DMS79 treated with DMSO at 0.1 percent for 48 hours (cell line): ENCODE results near the gene NT5C.
"Not testable (repeated sequence)": the region's sequence is repeated elsewhere in the genome, so short reads cannot be mapped to it uniquely, and the experiment has no call there.

Experiments
- DNase-seq: peaks from one replicate; lab custom pipeline; 2025; lab: John Stamatoyannopoulos, UW

The NT5C gene

DNA sequence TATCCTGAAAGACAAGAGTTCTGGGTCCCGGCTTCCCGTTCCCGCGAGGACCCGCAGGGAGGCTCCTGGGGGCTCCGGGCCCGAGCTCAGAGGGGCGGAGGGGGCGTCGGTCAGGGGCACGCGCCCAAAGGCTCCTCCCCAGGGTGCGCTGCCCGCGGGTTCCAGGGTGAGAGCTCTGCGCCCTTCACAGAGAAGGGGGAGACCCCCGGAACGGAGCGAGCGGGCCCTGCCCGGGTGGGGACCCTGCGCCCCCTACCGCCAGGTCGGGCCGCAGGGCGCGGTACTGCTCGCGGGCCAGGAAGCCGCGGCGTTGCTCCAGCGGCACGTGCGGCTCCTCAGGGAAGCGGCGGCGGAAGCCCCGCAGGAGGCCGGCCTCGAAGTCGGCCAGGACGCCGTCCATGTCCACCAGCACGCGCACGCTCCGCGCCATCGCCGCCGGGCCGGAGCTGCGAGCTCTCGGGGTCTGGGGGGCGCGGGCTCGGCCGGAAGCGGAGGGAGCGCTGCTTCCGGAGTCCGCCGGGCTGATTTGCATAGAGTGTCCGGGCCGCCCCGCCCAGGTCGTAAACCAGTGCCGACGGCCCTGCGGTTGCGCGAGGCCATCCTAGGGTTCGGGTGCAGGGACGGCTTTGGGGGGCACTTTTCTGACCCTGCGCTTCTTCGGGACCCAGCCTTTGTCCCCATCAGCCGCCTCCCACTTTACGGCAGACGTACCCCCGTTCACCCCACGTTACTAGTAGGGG is at the start of gene NT5C:
TSS of gene NT5C (minus strand) at position 465 of the 740 bp plus-strand sequence. CDS start at position 430, 35 bp downstream.
- peak; percentile 51 for DNase-seq

DNA sequence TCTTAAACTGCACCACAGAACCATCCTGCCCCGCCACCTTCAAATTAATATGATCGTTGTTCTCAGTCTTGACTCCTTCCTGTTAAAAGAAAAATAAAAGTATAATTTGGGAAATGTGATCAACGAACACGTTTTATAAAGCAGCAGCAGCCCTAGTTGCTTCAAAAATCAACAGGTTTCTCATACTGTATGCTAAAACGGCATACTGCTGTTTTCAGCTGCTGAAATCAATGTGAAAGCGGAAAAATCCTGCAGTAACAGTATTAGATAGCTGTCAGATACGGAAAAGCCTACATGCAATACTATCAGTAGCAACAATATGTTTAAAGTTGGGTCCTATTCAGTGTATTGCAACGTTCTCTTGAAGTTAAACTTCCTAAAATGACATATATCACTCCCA is 49.6 kb upstream of the NT5C start:
- DNase-seq: no peak

DNA sequence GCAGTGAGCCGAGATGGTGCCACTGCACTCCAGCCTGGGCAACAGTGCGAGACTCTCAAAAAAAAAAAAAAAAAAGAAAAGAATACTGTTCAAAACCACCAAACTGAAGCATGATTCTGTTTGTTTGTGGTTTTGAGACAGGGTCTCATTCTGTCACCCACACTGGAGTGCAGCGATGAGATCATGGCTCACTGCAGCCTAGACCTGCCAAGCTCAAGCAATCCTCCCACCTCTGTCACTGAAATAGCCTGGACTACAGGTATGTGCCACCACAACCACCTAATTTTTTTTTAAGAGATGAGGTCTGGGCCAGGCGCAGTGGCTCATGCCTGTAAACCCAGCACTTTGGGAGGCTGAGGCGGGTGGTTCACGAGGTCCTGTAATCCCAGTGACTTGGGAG is 46.9 kb upstream of the NT5C start:
- no peak for DNase-seq

DNA sequence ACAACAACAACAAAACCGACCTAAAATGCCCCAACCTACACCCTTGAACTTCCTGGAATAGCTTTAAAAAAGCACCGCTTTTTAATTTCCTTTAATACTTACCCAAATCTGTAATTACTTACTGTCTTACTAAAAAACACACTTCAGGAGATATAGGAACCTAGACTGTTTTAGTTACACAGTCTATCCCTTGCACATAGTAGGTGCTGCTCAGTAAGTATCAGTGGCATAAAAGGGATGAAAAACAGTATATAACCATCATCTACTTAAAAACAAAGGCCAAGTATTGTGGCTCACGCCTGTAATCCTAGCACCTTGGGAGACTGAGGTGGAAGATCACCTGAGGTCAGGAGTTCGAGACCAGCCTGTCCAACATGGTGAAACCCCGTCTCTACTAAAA is 45.1 kb upstream of the NT5C start:
- DNase-seq: no peak

DNA sequence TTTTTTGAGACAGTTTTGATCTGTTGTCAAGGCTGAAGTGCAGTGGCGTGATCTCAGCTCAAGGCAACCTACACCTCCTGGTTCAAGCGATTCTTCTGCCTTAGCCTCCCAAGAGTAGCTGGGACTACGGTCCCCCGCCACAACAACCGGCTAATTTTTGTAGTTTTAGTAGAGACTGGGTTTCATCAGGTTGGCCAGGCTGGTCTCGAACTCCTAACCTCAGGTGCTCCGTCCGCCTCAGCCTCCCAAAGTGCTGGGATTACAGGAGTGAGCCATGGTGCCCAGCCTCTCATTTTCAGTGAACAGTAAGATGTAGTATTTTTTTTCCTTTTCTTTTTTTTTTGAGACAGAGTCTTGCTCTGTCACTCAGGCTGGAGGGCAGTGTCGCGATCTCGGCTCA is 43.5 kb upstream of the NT5C start:
- no peak for DNase-seq

DNA sequence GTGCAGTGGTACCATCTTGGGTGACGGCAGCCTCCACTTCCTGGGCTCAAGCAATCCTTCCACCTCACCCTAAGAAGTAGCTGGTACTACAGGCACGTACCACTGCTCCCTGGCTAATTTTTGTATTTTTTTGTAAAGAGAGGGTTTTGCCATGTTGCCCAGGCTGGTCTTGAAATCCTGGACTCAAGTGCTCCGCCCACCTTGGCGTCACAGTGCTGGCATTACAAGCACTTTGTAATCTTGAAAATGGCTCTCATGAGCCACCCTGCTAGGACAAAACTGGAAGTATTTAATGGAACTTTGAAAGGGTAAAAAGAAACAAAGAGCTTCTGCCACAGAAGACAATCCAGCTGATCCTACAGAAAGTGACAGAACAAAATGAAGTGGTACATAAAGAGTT is 42.0 kb upstream of the NT5C start:
- DNase-seq: no peak

DNA sequence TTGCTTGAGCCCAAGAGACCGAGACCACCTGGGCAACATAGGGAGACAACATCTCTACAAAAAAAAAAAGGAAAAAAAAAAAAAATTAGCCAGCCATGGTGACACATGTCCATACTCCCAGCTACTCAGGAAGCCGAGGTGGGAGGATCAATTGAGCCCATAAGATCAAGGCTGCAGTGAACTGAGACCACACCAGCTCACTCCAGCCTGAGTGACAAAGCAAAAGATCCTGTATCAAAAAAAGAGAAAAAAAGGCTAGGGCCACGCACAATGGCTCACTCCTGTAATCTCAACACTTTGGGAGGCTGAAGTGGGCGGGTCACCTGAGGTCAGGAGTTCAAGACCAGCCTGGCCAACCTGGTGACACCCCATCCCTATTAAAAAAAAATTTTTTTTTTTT is 37.5 kb upstream of the NT5C start:
- DNase-seq: no peak

DNA sequence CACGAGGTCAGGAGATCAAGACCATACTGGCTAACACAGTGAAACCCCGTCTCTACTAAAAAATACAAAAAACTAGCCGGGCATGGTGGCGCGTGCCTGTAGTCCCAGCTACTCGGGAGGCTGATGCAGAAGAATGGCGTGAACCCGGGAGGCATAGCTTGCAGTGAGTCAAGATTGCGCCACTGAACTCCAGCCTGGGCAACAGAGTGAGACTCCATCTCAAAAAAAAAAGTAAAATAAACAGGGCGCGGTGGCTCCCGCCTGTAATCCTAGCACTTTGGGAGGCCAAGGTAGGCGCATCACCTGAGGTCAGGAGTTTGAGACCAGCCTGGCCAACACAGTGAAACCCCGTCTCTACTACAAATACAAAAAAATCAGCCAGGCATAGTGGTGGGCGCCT is 33.1 kb upstream of the NT5C start:
- not testable (repeated sequence) for DNase-seq

DNA sequence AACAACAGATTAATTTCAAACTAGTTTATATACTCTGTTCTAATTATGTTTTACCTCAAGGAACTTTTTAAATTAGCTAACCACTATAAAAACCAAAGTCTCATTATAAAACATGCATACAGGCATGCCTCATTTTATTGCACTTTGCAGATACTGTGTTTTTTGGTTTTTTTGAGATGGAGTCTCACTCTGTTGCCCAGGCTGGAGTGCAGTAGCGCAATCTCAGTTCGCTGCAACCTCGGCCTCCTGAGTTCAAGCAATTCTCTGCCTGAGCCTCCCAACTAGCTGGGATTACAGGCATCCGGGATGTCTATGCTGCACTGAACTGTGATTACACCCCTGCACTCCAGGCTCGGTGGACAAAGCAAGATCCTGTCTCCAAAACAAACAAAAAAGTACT is 31.5 kb upstream of the NT5C start:
- DNase-seq: no peak

DNA sequence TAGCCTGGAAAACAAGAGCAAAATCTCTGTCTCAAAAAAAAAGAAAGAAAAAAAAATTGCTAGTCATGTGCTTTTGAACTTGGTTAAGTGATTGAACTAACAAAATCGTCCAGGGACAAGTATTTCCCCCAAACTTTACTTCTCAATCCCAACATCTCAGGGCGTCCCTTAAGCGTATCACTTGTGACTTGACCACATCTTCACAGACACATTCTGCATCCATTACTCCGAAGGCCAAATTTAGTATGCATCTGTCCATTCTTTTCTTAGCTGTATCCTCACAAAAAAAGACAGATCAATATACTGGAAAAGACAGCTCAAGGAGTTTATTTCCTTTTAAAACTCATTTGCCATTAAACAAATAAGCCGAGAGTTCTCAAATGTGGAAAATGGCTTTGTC is 28.7 kb upstream of the NT5C start:
- DNase-seq: no peak

DNA sequence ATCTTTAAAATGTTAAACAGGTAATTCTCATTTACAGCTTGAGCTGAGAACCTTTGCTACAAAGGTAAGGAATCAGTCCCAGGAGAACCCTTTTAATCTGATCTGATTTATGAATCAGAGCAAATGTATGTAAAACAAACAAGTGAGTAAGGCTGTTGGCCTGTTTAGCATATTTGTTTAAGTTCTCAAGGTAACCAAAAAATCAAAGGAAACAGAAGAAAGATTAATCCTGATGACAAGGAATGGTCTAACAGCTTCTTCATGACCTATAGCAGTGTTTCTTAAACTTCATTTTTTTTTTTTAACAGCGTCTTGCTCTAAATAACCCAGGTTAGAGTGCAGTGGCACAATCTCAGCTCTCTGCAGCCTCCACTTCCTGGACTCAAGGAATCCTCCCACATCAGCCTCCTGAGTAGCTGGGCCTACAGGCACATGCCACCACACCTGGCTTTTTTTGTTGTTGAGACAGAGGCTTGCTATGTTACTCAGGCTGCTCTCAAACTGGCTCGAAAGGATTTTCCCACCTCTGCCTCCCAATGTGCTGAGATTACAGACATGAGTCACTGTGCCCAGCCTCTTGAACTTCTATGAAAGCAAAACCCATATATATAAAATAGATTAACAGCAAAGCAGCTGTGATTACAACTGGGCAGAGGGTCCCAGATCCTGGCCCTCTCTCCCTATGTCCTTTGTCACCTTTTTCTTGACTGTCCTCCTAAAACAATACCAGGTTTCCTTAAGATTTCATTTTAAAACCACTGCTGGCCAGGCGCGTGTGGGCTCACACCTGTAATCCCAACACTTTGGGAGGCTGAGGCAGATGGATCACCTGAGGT is 27.9 kb upstream of the NT5C start:
- no peak for DNase-seq

DNA sequence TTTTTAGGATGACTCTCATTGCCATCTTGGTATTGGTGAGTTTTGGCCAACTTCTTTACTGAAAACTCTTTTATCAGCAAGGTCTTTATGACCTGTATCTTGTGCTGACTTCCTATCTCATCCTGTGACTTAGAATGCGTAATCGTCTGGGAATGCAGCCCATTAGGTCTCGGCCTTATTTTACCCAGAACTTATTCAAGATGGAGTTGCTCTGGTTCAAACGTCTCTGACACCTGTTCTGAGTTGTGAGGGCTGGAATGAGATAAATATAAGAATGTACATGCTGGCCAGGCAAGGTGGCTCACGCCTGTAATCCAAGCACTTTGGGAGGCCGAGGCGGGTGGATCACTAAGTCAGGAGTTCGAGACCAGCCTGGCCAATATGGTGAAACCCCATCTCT is 26.9 kb upstream of the NT5C start:
- not testable (repeated sequence) for DNase-seq

DNA sequence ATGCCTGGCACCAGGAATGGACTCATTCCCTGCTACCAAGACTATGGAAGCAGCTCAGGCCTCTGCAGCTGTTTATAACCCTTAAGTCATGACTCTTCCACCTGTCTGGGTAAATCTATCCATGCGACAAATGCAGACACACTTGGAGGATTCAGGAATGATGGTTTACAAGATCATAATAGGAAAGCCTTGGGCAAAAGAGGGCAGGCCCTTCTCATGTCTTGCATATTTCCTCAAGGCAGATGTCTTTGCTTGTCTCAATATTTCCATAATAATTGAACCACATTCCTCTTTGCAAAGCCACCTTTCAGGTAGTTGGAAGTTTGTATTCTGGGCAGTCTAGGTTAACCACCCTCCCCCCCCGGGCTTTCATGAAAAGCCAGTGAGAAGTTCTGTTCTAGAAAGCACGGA is 23.7 kb upstream of the NT5C start:
- DNase-seq: no peak

DNA sequence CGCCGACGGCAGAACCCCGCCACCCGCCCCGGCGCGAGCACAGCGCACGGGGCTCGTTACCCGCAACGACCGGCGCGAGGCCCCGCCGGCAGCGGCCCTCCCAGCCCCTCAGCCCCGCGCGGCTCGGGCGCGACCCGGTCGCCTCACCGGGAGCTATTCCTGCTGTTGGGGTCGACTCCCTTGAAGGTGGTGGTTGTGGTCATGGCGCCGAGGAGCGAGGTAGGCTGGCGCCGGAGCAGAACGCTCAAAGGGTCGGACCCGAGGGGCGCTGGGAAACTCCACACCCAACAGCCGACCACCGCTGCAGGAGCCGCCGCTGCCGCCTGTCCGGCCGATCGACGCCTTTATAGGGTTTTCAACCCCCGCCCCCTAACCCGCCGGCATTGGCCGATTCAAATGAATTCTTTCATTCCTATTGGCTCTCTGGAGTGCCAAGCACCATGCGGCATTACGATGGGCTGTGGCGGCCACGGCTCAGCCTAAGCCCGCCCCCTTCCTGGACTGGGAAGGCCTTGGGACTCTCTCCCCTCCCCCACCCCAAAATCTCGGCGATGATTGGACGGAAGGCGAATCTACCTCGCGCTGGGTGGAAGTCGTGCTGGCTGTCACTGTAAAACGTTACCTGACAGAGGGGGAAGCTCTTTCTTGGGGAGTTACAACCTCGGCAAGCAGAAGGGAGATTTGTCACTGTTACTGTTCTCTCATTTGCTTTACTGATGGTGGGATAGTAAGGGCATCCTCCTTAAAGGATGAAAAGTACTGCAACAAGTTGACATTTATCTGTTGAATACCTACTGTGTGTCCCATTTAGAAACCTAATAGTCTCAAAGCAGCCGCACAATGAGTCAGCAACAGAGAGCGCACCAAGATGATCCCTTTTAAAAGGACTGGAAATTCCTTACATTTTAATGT is 22.9 kb upstream of the NT5C start, which contains the start of gene JPT1:
TSS of gene JPT1 (minus strand) at position 318 of the 912 bp plus-strand sequence. CDS start at position 203, 115 bp downstream.
- DNase-seq: peak; percentile 90

DNA sequence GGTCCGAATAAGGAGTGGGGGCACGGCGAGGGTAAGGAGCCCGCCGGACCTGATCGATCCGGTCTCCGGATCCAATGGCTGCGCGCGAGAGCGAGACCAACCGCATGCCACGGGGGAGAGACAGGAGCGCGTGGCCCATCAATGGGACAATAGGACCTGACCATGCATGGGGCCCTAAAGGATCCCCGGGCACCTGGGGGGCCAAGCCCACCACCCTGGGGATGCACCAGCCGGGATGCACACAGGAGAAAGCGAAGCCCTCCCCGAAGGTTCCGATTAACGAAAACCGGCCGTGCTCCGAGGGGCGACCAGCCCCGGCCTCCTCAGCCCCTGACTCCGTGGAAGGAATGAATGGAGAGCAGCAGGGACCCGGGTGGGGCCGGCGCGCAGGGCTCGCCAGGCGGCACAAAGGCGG is 22.2 kb upstream of the NT5C start:
- peak; percentile 17 for DNase-seq

DNA sequence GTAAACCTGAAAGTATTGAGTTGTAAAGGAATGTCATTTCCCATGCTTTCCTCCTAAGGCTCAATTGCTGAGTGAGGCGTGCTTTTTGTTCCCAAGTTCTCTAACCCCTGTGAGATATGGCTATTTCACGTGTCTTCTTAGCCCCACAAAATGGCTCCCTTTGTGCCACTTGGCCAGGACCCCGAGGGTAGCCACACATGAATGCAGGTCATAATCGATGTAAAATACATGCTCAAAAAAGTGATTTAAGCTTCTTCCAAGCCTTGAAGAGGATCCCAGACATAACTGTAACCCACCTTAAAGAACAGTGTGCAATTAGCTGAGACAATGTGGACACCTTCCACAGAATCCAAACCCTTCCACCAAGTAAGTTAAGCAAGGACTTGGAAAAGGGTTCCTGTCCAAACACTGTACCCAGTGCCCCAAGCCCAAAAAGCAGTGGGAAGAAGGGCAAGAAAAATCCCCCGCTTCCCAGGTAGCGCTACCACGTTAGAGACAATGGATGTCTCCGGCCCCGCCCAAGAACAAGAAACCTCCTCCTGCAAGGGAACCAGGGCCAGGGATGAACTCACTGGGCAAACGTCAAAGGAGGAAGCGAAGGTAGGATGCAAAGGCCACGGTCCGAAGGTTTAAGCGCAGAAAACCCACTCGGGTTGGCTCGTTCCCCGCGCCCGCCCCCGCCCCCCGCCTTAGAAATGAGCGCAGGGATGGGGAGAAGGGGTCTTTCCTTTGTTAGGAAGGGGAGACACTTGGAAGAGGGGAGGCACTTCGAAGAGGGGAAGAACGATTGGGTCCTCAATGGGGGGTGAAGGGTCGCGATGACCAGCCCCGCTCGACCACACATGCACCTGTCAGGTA is 21.6 kb upstream of the NT5C start:
- DNase-seq: peak; percentile 36

DNA sequence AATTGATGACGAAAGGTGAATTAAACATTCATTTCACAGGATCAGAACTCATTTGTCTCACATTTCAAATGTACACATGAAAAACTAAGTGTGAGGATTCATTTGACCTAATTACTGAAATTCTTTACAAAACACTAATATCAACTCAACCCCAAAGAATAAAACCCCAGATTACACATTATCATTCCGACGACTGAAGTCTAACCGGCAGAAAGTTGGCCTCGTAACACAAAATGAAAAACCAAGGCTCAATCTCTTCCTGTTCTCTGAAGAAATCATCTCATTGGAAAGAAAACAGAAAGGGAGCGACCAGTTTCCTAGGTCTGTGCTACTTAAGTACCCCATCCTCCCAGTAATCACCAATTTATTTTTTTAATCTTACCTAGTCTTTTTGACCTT is 21.0 kb upstream of the NT5C start:
- DNase-seq: no peak

DNA sequence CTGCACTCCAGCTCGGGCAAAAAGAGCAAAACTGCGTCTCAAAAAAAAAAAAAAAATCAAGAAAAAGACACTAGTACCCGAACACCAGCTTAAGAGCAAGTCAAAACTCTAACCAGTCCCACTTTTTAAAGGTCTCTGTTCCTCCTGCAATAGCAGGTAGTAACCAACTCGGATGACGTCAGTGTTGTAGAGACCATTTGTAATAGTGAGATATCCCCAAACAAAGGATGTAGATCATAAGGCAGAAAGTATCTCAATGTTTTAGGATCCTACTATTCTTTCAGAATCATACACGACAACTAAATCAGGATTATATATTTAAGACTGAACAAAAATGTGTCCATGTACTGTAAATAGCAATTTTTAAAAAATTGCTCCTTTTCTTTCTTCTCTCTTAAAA is 20.4 kb upstream of the NT5C start:
- peak; percentile 55 for DNase-seq

DNA sequence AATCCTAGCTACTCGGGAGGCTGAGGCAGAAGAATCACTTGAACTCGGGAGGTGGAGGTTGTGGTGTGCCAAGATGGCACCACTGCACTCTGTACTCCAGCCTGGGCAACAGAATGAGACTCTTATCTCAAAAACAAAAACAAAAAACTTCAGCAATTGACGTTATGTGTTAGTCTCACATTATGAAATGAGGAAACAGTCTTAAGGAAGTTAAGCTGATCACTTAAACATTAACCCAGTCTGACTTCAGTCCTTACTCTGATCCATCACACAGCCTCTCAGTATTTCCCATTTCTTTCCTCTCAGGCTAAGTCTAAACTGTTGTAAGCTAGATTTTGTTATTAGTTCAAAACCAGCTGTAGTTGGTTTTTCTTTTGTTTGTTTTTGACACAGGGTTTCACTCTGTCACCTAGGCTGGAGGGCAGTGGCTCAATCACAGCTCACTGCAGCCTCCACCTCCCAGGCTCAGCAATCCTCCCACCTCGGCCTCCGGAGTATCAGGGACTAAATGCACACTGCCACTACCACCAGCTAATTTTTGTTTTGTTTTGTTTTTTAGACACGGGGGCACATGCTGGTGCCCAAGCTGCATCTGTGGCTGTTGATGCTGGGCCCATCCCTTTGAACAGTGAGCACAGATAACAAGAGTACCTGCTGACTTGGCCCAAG is 16.5 kb upstream of the NT5C start:
- DNase-seq: no peak

DNA sequence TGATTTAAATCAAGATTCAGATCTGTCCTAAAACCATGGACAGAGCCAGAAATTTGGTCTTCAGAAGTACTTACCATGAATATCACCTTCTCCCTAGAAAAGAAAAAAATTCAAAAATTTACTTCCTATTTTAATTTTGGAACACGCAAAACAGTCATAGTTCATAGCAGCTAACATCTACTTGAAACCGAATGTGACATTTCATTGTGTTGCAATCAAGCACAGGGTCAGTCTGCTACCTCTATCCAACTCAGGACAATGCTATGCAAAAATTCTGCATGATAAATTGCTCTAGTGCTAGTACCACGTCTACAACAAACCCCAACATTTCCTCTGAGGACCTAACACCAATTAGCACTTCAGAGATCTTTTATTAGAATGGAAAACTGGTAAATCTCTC is 15.1 kb upstream of the NT5C start:
- no peak for DNase-seq
